Right lobe of liver (tissue), 4 donors: ENCODE data around the gene KIAA0513.

ENCODE experiments used
- POLR2A ChIP-seq: fragments of 450-650 bp; IDR thresholded peaks from one replicate; pipeline ENCODE4 v1.6.1; 2017; ENCODE audit warnings: antibody characterized with exemption, mild to moderate bottlenecking
- TF ChIP-seq, protein P1 (sequence below), 4 donors: fragments of 200-600 bp in 3 of 4; fragments of 450-650 bp in 1 of 4; IDR thresholded peaks; one replicate each; pipeline versions ENCODE4 v1.5.1 to v1.8.0; 2016 to 2022; ENCODE audit warnings: antibody characterized with exemption in 4 of 4, mild to moderate bottlenecking in 2 of 4
- donor health status: DM: no; HTN: no; CAD: no.
- donor health status: DM: no; HTN: no; CAD: no.
- donor health status: DM: no; HTN: yes; CAD: no.

GRCh38 chr16:85055493-85056210 lies 28.1 kb downstream of the KIAA0513 start:
- TF ChIP-seq, protein P1, sequence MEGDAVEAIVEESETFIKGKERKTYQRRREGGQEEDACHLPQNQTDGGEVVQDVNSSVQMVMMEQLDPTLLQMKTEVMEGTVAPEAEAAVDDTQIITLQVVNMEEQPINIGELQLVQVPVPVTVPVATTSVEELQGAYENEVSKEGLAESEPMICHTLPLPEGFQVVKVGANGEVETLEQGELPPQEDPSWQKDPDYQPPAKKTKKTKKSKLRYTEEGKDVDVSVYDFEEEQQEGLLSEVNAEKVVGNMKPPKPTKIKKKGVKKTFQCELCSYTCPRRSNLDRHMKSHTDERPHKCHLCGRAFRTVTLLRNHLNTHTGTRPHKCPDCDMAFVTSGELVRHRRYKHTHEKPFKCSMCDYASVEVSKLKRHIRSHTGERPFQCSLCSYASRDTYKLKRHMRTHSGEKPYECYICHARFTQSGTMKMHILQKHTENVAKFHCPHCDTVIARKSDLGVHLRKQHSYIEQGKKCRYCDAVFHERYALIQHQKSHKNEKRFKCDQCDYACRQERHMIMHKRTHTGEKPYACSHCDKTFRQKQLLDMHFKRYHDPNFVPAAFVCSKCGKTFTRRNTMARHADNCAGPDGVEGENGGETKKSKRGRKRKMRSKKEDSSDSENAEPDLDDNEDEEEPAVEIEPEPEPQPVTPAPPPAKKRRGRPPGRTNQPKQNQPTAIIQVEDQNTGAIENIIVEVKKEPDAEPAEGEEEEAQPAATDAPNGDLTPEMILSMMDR (IDR thresholded peaks at IDR 0.05) = no peak
- peak; percentile 14 for TF ChIP-seq POLR2A
